GM13976 (cell line): ENCODE data around the gene USB1.
"Not testable (repeated sequence)": the region's sequence is repeated elsewhere in the genome, so short reads cannot be mapped to it uniquely, and the experiment has no call there.

Source experiments
- DNase-seq: peaks from one replicate; pipeline ENCODE4 v3.0.0; 2012; ENCODE audit warnings: low spot score
- in situ Hi-C: fragments of 300-500 bp; cut with MboI; formaldehyde crosslinking; loops from one replicate; pipeline ENCODE4 v1.12.0; 2022; ENCODE audit warnings: low sequenced_read_pairs, mixed read lengths, inconsistent platforms; ENCODE audit not compliant: unreplicated experiment
- TF ChIP-seq, protein P1 (sequence below): IDR thresholded peaks from 2 replicates; pipeline ENCODE4 v1.5.1; 2012; ENCODE audit warnings: borderline replicate concordance, mild to moderate bottlenecking; ENCODE audit not compliant: insufficient read depth; ENCODE audit errors: extremely low read depth, missing control alignments, control extremely low read depth

Gene USB1

DNA sequence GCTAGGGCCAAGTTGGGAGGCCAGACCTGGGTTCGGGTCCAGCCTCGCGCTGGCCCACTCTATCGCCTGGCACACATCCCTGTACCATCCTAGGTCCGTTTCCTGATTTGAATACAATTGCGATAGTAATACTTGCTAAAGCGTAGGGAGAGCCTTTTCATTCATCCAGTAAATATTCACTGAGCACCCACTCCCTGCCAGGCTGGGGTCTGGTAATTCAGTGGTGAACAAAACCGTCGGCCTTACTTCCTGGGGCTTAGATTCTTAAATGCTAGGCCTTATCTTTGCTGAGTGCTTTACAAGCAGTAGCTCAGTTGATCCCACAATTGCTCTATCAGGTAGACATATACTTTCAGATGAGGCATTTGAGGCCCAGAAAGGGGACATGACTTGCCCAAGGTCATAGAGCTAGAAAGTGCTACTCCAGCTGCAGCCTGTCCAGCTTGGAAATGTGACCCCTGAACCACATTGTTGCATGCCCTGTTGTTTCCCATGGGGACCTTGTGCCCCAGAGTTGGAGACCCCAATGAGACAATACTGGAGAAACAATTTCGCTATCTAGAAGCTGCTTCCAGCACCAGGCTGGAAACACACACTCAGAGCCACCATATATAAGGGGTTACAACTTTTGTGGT is 691 bp downstream of the USB1 start:
- in situ Hi-C loops = loop anchor here (10.0 kb wide), 1 partner anchor 107 kb away; no protein-coding TSS in a partner anchor
- TF ChIP-seq, protein P1, sequence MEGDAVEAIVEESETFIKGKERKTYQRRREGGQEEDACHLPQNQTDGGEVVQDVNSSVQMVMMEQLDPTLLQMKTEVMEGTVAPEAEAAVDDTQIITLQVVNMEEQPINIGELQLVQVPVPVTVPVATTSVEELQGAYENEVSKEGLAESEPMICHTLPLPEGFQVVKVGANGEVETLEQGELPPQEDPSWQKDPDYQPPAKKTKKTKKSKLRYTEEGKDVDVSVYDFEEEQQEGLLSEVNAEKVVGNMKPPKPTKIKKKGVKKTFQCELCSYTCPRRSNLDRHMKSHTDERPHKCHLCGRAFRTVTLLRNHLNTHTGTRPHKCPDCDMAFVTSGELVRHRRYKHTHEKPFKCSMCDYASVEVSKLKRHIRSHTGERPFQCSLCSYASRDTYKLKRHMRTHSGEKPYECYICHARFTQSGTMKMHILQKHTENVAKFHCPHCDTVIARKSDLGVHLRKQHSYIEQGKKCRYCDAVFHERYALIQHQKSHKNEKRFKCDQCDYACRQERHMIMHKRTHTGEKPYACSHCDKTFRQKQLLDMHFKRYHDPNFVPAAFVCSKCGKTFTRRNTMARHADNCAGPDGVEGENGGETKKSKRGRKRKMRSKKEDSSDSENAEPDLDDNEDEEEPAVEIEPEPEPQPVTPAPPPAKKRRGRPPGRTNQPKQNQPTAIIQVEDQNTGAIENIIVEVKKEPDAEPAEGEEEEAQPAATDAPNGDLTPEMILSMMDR = peak; percentile 3
- DNase-seq = no peak

DNA sequence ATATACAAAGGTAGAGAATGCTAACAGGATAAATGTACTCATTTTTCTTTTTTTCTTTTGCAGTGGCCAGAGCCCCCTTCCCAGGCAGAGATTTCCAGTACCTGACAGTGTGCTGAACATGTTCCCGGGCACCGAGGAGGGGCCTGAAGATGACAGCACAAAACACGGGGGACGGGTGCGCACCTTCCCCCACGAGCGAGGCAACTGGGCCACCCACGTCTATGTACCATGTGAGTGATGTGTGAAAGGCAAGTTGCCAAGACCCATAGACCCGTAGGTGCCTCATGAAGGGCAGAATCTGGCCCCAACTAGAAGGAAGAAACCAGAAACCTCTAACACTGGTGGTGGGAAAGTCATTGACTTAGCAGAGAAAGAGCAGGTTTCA is 1.2 kb downstream of the USB1 start:
- in situ Hi-C loops = loop anchor here (10.0 kb wide), 1 partner anchor 108 kb away; no protein-coding TSS in a partner anchor
- no peak for DNase-seq
- TF ChIP-seq, protein P1 = no peak

DNA sequence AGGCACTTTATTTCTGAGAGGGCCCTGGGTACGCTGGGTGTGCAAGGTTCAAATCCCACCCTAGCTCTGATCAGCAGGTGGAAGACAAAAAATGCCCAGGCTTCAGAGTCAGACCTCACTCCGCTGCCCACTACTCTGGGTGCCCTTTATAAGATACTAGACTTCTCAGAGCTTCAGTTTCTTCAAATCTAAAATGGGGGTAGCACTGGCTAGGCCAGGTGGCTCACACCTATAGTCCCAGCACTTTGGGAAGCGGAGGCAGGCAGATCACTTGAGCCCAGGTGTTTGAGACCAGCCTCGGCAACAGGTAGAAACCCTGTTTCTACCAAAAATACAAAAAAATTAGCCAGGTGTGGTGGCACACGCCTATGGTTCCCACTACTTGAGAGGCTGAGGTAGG is 1.7 kb downstream of the USB1 start:
- in situ Hi-C loops = loop anchor here (10.0 kb wide), 1 partner anchor 108 kb away; no protein-coding TSS in a partner anchor
- no peak for DNase-seq
- TF ChIP-seq, protein P1 = no peak

DNA sequence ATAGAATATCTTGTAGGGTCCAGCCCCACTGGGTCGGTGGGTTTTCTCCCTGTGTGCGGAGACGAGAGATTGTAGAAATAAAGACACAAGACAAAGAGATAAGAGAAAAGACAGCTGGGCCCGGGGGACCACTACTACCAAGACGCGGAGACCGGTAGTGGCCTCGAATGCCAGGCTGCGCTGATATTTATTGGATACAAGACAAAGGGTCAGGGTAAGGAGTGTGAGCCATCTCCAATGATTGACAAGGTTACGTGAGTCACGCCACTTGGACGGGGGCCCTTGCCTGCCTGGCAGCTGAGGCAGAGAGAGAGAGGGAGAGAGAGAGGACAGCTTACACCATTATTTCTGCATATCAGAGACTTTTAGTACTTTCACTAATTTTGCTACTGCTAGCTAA is 3.5 kb downstream of the USB1 start:
- in situ Hi-C loops = loop anchor here (10.0 kb wide), 1 partner anchor 110 kb away; no protein-coding TSS in a partner anchor
- DNase-seq = not testable (repeated sequence)

DNA sequence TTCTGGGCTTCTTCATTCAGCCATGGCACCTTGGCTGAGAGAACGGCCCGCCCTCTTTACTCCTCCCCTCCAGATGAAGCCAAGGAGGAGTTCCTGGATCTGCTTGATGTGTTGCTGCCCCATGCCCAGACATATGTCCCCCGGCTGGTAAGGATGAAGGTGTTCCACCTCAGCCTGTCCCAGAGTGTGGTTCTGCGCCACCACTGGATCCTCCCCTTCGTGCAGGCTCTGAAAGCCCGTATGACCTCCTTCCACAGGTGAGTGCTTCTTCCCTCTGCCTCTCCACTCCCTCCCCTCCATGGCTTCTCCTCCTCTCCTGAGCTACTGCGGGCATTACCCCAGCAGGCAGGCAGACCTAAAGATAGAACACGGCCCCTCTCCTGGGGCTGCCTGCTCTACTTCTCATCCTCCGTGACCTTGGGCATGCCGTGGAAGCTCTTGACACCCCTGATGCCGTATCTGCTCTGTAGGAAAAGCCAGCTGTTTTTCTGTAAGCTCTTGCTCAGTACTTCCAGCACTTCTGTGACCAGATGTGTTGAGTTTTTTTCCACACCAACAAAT is 8.7 kb downstream of the USB1 start:
- TF ChIP-seq, protein P1 = no peak
- in situ Hi-C loops = loop anchor here (10.0 kb wide), 2 partner anchors 115 kb away; partner anchors contain the start of gene CFAP20
- no peak for DNase-seq

DNA sequence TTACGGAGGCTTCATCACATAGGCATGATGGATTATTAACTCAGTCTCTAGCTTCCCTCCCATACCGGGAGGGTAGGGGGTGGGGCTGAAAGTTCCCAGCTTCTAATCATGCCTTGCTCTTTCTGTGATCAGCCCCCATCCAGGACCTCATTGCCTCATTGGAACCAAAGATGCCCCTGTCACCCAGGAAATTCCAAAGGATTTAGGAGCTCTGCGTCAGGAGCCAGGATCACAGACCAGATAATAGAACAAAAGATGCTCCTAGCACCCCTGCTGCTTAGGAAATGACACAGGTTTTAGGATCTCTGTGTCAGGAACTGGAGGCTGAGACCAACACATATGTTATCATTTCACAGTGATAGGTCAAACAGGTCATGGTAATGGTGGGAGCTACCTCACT is 9.7 kb downstream of the USB1 start:
- TF ChIP-seq, protein P1 = no peak
- in situ Hi-C loops = loop anchor here (10.0 kb wide), 1 partner anchor 114 kb away; the partner anchor contains the start of gene CFAP20
- no peak for DNase-seq

DNA sequence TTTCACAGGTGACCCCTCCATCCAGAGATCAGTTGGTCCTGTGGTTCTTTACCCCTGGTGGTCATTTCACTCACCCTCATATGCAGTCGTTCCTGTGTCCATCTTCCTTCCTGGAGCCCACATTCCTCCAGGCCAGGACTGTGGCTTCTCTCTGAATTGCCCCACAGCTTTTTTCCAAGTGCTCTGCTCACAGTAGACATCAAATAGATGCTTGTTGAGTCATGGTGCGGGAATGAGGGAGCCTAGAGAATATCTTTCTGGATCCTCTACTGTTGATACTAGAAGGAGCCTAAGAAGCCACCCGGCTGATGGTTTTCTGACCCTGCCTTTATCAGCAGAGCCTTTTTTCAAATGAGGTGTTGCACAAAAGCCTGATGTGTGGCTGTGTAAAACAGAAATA is 10.4 kb downstream of the USB1 start:
- TF ChIP-seq, protein P1 = no peak
- in situ Hi-C loops = loop anchor here (10.0 kb wide), 1 partner anchor 113 kb away; the partner anchor contains the start of gene CFAP20
- DNase-seq = no peak
